ENCODE results near the gene RDH5. TPM values are rescaled to one million over a fixed set of nuclear protein-coding genes. Genes with fewer than 3 reads are reported as not detected.

The RDH5 gene
- total RNA-seq, 1 donor from 2014 or later, result 10.6 TPM

DNA sequence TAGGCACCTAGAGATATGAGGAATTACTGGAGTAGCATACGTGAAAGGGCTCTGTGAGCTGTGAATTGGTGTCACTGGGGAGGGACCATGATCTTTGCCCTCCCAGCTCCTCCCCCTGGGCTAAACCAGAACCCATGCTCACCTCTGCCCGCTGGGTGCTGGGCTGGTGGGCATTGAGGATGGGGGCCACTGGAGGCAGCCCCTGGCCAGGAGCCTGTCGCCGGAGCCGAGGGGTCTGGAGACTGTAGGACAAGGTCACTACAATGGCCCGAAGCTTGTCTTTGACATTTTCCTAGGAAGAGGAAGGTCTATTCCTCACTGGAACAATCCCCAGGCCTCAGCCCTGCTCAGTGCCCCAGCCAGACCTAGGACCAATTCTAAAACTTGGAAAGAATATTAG lies 24.1 kb upstream of the RDH5 start:
- Histone ChIP-seq H3K4me1 (peaks cover 4% of the 10 kb centered on the region), H3K4me3 (no peak overlapping the region), H3K36me3 (no peaks in the 10 kb centered on the region), H3K27me3 (no peaks in the 10 kb centered on the region), H3K9me3 (no peaks in the 10 kb centered on the region), H3K27ac (no peak overlapping the region)
- TF ChIP-seq, protein P1, sequence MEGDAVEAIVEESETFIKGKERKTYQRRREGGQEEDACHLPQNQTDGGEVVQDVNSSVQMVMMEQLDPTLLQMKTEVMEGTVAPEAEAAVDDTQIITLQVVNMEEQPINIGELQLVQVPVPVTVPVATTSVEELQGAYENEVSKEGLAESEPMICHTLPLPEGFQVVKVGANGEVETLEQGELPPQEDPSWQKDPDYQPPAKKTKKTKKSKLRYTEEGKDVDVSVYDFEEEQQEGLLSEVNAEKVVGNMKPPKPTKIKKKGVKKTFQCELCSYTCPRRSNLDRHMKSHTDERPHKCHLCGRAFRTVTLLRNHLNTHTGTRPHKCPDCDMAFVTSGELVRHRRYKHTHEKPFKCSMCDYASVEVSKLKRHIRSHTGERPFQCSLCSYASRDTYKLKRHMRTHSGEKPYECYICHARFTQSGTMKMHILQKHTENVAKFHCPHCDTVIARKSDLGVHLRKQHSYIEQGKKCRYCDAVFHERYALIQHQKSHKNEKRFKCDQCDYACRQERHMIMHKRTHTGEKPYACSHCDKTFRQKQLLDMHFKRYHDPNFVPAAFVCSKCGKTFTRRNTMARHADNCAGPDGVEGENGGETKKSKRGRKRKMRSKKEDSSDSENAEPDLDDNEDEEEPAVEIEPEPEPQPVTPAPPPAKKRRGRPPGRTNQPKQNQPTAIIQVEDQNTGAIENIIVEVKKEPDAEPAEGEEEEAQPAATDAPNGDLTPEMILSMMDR (IDR thresholded peaks at IDR 0.05), result no peak
- TF ChIP-seq POLR2AphosphoS5 (IDR thresholded peaks at IDR 0.05; ENCODE audit: insufficient read depth in 1 of 2, low read depth in 1 of 2) (no peak), POLR2A (IDR thresholded peaks at IDR 0.05) (no peak)
- intact Hi-C loops (cut with DNase I), result no loop called here
- no peak for DNase-seq (ENCODE audit: extremely low spot score in 2 of 2)

DNA sequence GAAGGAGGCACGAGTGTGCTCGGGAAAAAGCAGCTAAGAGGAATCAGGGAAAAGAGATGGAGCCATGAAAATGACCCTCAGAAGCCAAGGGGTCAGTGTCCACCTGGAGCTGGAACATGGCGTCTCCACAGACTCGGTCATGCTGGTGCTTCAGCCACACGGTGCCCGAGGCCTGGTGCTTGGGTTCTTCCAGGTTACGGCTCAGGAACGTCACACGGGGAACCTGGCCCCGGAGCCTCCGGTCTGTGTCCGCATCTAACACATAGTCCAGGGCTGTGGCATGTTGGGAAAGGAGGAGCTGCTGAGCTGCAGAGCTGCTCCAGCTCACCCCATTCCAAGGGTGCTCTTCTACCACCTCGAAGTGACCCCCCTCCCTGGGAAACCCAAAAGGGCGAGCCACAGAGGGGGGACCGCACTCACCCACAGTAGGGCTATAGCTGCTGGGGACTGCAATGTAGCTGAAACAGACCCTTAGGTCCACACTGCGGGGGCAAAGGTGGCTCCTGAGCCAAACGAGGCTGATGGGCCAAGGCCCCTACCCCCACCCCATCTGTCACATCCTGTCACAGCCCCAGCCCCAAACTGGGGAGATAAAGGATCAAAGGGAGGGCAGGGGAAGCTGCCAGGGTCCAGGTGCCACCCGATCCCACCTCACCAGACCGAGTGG lies 23.3 kb upstream of the RDH5 start:
- H3K36me3 ChIP-seq, result no peaks in the 10 kb centered on the region
- H3K27me3 ChIP-seq, result no peaks in the 10 kb centered on the region
- no peak for DNase-seq (ENCODE audit: extremely low spot score in 2 of 2)
- H3K9me3 ChIP-seq, result no peaks in the 10 kb centered on the region
- TF ChIP-seq, protein P1 (IDR thresholded peaks at IDR 0.05), result no peak
- no peak for TF ChIP-seq POLR2A (IDR thresholded peaks at IDR 0.05)
- H3K4me3 ChIP-seq, result no peak overlapping the region
- no peak overlapping the region for H3K27ac ChIP-seq
- intact Hi-C loops (cut with DNase I), result no loop called here
- peaks cover 4% of the 10 kb centered on the region for H3K4me1 ChIP-seq

DNA sequence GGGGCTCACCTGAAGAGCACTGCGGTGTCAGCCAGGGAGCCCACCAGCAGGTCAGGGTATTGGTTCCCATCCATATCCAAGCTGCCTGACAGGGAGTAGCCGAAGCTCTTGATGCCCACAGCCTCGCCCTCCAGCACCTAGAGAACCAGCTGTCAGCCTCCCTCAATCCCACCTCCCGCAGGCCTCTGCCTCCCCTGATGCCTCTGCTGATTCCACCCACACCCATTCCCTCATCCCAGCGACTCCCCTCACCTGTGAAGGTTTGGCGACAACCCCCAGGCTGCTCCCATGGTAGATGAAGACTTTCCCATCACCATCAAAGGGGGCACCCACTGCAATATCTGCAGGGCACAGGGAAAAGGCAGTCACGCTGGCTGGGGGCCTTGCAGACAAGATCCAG lies 22.5 kb upstream of the RDH5 start:
- no peak overlapping the region for H3K4me3 ChIP-seq
- intact Hi-C loops (cut with DNase I), result no loop called here
- H3K27ac ChIP-seq, result no peak overlapping the region
- H3K27me3 ChIP-seq, result no peaks in the 10 kb centered on the region
- H3K36me3 ChIP-seq, result no peaks in the 10 kb centered on the region
- TF ChIP-seq POLR2A (IDR thresholded peaks at IDR 0.05) (no peak), POLR2AphosphoS5 (IDR thresholded peaks at IDR 0.05; ENCODE audit: insufficient read depth in 1 of 2, low read depth in 1 of 2) (no peak)
- TF ChIP-seq, protein P1 (IDR thresholded peaks at IDR 0.05), result no peak
- no peak for DNase-seq (ENCODE audit: extremely low spot score in 2 of 2)
- H3K4me1 ChIP-seq, result peaks cover 4% of the 10 kb centered on the region
- no peaks in the 10 kb centered on the region for H3K9me3 ChIP-seq

DNA sequence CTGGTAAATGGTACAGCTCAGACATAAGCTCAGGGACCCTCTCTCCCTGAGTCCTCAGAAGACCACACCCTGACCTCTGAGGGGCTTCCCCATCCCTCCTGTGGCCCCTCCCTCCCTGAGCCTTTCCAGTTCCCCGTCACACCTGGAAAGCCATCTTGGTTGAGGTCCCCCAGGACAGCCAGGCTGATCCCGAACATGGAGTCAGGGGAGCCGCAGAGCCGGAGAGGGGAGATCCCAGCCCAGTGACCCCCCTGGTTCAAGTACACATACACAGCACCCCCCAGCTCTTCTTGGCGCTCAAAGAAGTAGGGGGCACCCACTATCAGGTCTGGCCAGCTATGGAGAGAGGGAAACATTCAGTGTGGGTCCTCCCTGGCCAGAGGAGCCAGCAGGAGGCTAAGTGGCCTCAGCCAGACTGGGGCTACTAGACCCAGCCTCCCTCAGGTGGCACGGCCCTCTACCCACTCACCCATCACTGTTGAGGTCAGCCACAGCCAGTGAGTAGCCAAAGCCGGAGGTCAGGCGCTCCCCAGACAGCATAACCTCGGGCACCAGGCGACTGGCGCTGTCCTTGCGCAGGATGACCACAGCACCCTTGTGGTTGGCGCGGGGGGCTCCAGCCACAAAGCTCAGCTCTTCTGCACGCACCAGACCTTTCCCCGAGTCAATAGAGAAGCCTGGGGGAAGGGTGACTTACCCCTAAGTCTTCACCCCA lies 21.8 kb upstream of the RDH5 start:
- H3K4me1 ChIP-seq, result peaks cover 4% of the 10 kb centered on the region
- no peak overlapping the region for H3K27ac ChIP-seq
- H3K27me3 ChIP-seq, result no peaks in the 10 kb centered on the region
- no peak for TF ChIP-seq POLR2A (IDR thresholded peaks at IDR 0.05)
- DNase-seq (ENCODE audit: extremely low spot score in 2 of 2), result no peak
- no peak overlapping the region for H3K4me3 ChIP-seq
- intact Hi-C loops (cut with DNase I), result no loop called here
- no peaks in the 10 kb centered on the region for H3K9me3 ChIP-seq
- H3K36me3 ChIP-seq, result no peaks in the 10 kb centered on the region

DNA sequence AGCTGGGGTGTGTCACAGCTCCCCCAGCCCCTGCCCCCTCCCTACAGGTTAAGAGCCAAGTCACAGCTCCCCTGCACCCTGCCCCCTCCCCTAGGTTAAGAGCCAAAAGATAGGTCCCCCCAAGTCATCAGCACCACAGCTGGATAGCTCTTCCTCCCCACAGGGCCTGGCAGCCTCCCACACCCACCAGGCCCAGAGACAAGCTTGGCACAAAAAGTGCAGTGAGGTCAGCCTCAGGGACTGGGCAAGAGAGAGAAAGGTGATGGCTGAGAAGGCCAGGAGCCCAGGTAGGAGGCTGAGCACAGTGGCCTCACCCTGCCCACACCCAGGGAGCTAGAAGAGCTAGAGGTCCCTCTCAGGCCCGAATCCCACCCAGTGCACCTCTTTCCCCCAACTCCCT lies 21.2 kb upstream of the RDH5 start:
- no peak for DNase-seq (ENCODE audit: extremely low spot score in 2 of 2)
- TF ChIP-seq, protein P1 (IDR thresholded peaks at IDR 0.05), result no peak
- TF ChIP-seq POLR2A (IDR thresholded peaks at IDR 0.05), result no peak
- no peak for TF ChIP-seq POLR2AphosphoS5 (IDR thresholded peaks at IDR 0.05; ENCODE audit: insufficient read depth in 1 of 2, low read depth in 1 of 2)
- Histone ChIP-seq H3K9me3 (no peaks in the 10 kb centered on the region), H3K27me3 (no peaks in the 10 kb centered on the region), H3K4me1 (peaks cover 4% of the 10 kb centered on the region), H3K36me3 (no peaks in the 10 kb centered on the region), H3K27ac (no peak overlapping the region), H3K4me3 (no peak overlapping the region)
- intact Hi-C loops (cut with DNase I), result no loop called here

Measured in vagina (tissue), 2 donors.